22Rv1 (cell line): Measurements from ENCODE around the gene SASH1.

ENCODE experiments used
- H3K27ac ChIP-seq: fragments of 450-650 bp; 2 replicates; pipeline ENCODE4 v1.5.1; 2017
- CTCF ChIP-seq: fragments of 450-650 bp; IDR thresholded peaks from 2 replicates; pipeline ENCODE4 v1.5.1; 2017; ENCODE audit warnings: mild to moderate bottlenecking
- ZFX ChIP-seq: fragments of 450-650 bp; IDR thresholded peaks from 2 replicates; pipeline ENCODE4 v1.6.1; 2017; ENCODE audit warnings: antibody characterized with exemption, borderline replicate concordance

SASH1 gene

GRCh38 chr6:148316308-148316707 lies 26.3 kb upstream of the SASH1 start:
- H3K27ac ChIP-seq = no peak overlapping the region
- no peak for TF ChIP-seq ZFX
- TF ChIP-seq CTCF = no peak

- TF ChIP-seq CTCF (no peak), ZFX (no peak)
- H3K27ac ChIP-seq = no peak overlapping the region
These were observed 25.6 kb upstream of the SASH1 start for GRCh38 chr6:148317051-148317450.

- no peak overlapping the region for H3K27ac ChIP-seq
- TF ChIP-seq ZFX (no peak), CTCF (no peak)
These were observed 24.9 kb upstream of the SASH1 start for GRCh38 chr6:148317739-148318138.

GRCh38 chr6:148322704-148323103 lies 19.9 kb upstream of the SASH1 start:
- TF ChIP-seq CTCF (no peak), ZFX (no peak)
- no peak overlapping the region for H3K27ac ChIP-seq

GRCh38 chr6:148323344-148323743 lies 19.3 kb upstream of the SASH1 start:
- no peak overlapping the region for H3K27ac ChIP-seq
- no peak for TF ChIP-seq ZFX
- no peak for TF ChIP-seq CTCF

GRCh38 chr6:148324297-148324985 lies 18.2 kb upstream of the SASH1 start:
- H3K27ac ChIP-seq = no peak overlapping the region
- TF ChIP-seq ZFX (no peak), CTCF (no peak)

- no peak overlapping the region for H3K27ac ChIP-seq
- TF ChIP-seq CTCF (no peak), ZFX (no peak)
These were observed 17.1 kb upstream of the SASH1 start for GRCh38 chr6:148325316-148326068.
